HG03159 (cell line): Measurements from ENCODE around the gene ZBTB46.

ENCODE experiments used
- ATAC-seq: cut with Tn5 transposase; IDR thresholded peaks from one replicate; pipeline ENCODE4 v1.9.1; 2021; ENCODE audit warnings: mild to moderate bottlenecking, moderate library complexity; ENCODE audit not compliant: unreplicated experiment

ZBTB46 gene

GRCh38 chr20:63839620-63840019, 8.6 kb upstream of the ZBTB46 start:
- ATAC-seq, result no peak

GRCh38 chr20:63837479-63837878, 6.4 kb upstream of the ZBTB46 start:
- no peak for ATAC-seq

- no peak for ATAC-seq
These were observed 5.6 kb upstream of the ZBTB46 start for GRCh38 chr20:63836458-63837344.

- ATAC-seq, result no peak
These were observed 4.2 kb upstream of the ZBTB46 start for GRCh38 chr20:63835021-63835858.

GRCh38 chr20:63834491-63834880, 3.4 kb upstream of the ZBTB46 start:
- no peak for ATAC-seq

GRCh38 chr20:63833776-63834490, 2.9 kb upstream of the ZBTB46 start:
- ATAC-seq, result no peak

GRCh38 chr20:63831993-63832686, 1.1 kb upstream of the ZBTB46 start:
- no peak for ATAC-seq

GRCh38 chr20:63831646-63831992, 555 bp upstream of the ZBTB46 start:
- no peak for ATAC-seq

GRCh38 chr20:63829945-63830835, 874 bp downstream of the ZBTB46 start:
- ATAC-seq, result no peak

GRCh38 chr20:63829603-63829944, 1.5 kb downstream of the ZBTB46 start:
- no peak for ATAC-seq

- ATAC-seq, result no peak
These were observed 2.1 kb downstream of the ZBTB46 start for GRCh38 chr20:63828951-63829350.

- ATAC-seq, result no peak
These were observed 2.5 kb downstream of the ZBTB46 start for GRCh38 chr20:63828545-63828944.

GRCh38 chr20:63828124-63828523, 2.9 kb downstream of the ZBTB46 start:
- no peak for ATAC-seq

- no peak for ATAC-seq
These were observed 4.3 kb downstream of the ZBTB46 start for GRCh38 chr20:63826753-63827152.

- no peak for ATAC-seq
These were observed 5.5 kb downstream of the ZBTB46 start for GRCh38 chr20:63825331-63826118.

GRCh38 chr20:63823691-63824311, 7.3 kb downstream of the ZBTB46 start:
- no peak for ATAC-seq

- no peak for ATAC-seq
These were observed 8.8 kb downstream of the ZBTB46 start for GRCh38 chr20:63822276-63822696.

GRCh38 chr20:63821811-63822210, 9.3 kb downstream of the ZBTB46 start:
- ATAC-seq, result no peak
